SK-N-SH (cell line): Measurements from ENCODE around the gene MX1.

Experiments
- SMC3 ChIP-seq: IDR thresholded peaks from 2 replicates; pipeline ENCODE4 v1.6.1; 2012; ENCODE audit warnings: low read depth, low read length, improper control_type of control experiment
- TF ChIP-seq, protein P1 (sequence below): fragments of 200-600 bp; sonication (generic); IDR thresholded peaks from 2 replicates; pipeline ENCODE4 v1.6.1; 2017; ENCODE audit warnings: antibody characterized with exemption, mild to moderate bottlenecking, moderate library complexity

DNA sequence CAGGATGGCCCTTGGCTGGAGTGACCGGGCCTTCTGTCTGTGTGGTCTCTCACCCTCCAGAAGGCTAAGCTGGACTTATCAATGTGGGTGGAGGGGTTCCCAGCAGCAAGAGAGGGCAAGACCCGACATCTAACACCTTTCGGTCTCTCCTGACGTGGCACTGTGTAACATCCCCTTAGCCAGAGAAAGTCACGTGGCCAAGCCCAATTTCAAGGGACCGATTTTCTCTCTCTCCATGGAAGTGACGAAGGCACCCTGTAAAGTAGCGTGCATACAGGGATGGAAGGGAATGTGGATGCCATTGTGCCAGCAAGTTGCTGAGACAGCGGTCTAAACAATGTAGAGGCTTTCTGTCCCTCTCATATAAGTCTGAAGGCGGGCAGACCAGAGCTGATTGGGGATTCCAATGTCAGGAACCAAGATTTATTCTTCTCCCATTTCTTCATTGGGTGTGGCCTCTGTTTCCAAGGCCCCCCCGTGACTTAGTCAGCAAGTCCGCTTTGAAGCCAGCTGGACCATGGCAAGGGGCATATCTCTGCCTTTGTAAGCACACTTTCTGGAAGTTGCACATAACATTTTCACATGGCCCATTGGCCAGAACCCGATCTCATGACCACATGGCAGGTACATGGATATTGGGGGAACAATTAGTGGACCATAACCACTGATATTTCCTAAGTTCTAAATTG, 12.5 kb downstream of the MX1 start:
- TF ChIP-seq, protein P1, sequence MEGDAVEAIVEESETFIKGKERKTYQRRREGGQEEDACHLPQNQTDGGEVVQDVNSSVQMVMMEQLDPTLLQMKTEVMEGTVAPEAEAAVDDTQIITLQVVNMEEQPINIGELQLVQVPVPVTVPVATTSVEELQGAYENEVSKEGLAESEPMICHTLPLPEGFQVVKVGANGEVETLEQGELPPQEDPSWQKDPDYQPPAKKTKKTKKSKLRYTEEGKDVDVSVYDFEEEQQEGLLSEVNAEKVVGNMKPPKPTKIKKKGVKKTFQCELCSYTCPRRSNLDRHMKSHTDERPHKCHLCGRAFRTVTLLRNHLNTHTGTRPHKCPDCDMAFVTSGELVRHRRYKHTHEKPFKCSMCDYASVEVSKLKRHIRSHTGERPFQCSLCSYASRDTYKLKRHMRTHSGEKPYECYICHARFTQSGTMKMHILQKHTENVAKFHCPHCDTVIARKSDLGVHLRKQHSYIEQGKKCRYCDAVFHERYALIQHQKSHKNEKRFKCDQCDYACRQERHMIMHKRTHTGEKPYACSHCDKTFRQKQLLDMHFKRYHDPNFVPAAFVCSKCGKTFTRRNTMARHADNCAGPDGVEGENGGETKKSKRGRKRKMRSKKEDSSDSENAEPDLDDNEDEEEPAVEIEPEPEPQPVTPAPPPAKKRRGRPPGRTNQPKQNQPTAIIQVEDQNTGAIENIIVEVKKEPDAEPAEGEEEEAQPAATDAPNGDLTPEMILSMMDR, result no peak
- TF ChIP-seq SMC3, result no peak
